SH-SY5Y (cell line): ENCODE data around the gene ADARB2.

Experiments used
- GATA2 ChIP-seq: IDR thresholded peaks from 2 replicates; pipeline ENCODE4 v1.6.1; 2011; ENCODE audit warnings: mild to moderate bottlenecking, low read depth, low read length
- GATA3 ChIP-seq: IDR thresholded peaks from 2 replicates; pipeline ENCODE4 v1.6.1; 2011; ENCODE audit warnings: low read depth, mild to moderate bottlenecking, low read length, moderate library complexity

The ADARB2 gene

DNA sequence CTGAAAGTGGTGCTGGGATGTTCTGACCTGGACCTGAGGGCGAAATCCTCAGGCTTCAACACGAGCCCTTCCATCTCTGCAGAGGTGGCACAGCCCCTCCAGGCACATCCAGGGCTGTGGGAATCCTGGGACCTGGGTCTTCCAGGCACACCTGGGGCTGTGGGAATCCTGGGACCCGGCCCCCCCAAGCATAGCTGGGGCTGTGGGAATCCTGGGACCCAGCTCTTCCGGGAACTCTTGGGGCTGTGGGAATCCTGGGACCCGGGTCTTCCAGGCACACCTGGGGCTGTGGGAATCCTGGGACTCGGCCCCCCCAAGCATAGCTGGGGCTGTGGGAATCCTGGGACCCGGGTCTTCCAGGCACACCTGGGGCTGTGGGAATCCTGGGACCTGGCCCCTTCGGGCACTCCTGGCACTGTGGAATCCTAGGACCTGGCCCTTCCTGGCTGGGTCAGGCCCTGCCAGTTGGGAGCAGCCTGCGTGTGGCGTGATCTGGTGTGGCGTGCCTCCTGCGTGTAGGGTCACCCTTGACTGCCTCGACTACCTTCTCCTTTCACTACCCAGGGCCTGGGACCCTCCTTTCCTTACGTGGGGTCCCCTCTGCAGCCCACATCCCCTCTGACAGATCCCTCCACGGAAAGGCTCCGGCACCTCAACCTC, 557.1 kb downstream of the ADARB2 start:
- no peak for TF ChIP-seq GATA2
- no peak for TF ChIP-seq GATA3

DNA sequence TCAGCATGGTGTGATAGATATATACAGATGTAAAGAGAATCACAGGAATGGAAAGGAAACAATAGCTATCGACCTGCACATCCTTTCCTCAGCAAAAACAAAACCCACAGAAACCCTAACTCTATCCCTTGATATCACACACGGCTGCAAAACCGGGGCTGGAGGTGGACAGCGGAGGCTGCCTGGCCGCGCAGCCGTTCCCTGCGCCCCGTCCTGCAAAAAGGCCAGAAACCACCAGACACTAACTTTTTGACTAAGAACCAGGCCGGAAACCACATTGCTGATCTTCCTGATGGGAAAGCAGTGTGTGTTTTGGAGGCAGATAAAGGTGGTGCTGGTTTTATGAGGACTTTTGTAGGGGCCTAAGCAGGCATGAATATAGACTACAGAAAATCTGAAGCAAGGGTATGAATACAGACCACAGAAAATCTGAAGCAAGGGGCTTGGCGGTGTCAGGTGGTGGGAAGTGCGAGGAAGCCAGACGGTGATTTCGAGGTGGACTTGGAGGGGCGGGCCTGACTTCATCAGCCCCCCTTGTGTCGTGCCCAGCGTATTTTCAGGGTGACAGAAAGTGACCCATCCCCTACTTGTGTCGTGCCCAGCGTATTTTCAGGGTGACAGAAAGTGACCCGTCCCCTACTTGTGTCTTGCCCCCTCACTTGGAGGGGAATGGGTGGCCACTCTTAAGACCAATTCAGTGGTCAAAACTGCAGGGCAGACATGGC, 557.8 kb downstream of the ADARB2 start:
- TF ChIP-seq GATA2 (no peak), GATA3 (no peak)

DNA sequence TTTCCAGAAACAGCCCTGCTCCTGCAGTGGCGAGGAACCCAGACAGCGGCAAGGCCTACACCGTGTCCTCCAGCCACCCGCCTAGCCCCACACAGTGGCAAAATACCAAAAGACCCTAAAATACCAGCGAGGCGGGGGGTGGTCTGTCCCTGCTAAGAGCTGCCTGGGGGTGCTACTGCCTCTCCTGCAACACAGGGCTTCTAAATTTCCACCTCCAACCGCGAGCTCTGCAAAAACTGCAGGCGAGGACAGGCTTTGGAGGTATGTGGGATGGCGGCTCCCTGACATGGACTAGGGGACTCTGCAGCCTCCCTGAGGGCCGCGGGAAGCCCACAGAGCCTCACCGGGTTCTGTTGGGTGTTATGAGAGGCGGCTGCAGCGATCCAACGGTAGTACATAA, 558.8 kb downstream of the ADARB2 start:
- TF ChIP-seq GATA3 (no peak), GATA2 (no peak)

DNA sequence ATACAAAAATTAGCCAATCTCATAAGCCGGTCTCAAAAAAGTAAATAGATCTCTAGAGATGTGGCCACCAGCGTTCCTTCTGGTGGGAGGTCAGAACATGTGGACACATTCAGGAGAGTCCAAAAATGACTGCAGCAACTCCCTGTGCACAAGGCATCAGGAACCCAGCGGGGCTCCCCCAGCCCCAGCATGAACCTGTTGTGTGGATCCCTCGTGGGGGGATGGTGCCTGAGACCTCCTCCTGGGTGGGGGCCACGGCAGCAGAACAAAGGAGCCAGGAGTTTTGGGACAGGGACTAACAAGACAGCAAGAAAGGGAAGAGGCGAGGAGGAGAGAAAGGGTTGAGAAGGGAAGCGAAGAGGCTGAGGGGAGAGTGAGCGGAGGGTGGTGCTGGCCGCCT, 559.4 kb downstream of the ADARB2 start:
- TF ChIP-seq GATA2 (no peak), GATA3 (no peak)

DNA sequence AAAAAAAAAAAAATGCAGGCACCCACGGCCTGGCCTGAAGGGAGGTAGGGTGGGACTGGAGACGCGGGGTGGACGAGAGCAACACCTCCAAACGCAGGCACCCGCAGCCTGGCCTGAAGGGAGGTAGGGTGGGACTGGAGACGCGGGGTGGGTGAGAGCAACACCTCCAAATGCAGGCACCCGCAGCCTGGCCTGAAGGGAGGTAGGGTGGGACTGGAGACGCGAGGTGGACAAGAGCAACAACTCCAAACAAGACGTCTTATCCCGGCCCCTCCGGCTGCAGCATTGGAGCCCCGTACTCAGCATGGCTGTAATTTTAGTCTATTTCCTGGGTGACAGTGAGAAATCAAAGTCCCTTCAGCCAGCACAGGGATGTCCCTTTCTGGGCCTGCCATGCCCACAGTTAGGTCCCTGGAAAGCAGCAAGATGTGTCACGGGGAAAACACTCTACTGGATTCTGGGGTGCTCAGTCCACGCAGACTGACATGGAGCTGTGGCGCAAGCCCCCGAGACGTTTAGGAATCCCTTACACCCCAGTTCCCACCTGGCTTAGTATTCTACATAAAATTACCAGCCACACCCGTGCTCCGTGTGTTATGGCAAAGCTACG, 561.3 kb downstream of the ADARB2 start:
- no peak for TF ChIP-seq GATA3
- TF ChIP-seq GATA2: no peak

DNA sequence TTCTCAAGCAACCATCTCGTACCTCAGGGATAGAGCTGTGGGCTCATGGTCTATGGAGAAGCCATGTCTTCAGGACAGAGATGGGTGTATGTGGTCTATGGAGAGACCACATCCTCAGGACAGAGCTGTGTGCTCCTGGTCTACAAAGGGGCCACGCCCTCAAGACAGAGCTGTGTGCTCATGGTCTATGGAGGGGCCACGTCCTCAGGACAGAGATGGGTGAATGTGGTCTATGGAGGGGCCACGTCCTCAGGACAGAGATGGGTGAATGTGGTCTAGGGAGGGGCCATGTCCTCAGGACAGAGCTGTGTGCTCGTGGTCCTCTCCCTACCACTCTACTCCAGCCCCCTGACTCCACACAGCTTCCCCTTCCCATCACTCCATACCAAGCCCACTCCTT, 563.3 kb downstream of the ADARB2 start:
- TF ChIP-seq GATA2 (no peak), GATA3 (no peak)

DNA sequence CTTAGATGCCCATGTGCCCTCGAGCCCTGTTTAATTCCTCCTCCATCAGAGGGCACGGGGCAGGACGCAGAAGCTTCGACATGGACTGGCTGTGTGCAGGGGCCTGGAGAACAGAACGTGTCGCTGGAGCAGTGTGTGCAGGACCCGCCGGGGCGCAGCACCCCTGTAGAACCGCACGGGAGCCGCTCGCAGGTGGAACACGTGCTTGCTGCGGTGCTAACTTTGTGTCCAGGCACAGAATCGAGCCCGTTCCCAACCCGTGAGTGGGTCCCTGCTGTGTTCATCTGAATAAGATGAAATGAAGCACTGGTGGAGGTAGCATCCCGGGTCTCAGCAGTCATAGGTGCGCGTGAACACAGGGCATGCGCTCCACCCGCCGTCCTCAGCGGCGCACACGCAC, 564.2 kb downstream of the ADARB2 start:
- TF ChIP-seq GATA3: no peak
- no peak for TF ChIP-seq GATA2

DNA sequence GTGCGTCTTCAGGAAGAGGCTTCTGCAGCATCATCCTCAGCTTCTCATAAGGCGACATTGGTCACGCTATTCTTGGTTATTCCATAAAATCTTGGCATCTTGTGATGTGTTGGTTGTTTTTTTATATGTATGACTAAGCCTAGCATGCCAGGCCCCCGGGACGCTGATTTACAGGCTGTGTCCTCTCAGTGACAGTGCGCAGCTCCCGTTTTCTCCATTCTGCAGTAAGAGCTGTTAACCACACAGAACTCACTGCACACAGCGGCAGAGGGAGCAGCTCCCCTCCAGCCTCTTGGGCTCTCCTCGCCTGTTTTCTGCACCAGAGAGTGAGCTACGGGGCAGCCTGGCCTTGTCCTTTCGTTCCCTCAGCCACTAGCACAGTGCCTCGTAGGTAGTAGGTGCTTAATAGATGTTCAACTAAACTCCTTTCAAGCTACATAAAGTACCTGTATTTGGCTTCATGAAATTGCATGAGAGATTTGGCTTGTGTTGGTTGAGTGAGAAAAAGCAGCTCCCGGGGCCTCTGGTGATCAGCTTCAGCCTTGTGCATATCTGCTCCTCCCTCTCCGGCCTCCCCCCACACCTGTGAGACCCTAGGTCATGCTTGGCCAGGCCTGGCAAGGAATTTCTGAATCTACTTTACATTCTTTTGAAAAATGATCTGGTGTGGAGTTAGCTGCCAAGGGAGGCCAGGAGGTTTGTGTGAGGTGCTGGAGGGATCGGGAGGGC, 564.9 kb downstream of the ADARB2 start:
- no peak for TF ChIP-seq GATA3
- no peak for TF ChIP-seq GATA2

DNA sequence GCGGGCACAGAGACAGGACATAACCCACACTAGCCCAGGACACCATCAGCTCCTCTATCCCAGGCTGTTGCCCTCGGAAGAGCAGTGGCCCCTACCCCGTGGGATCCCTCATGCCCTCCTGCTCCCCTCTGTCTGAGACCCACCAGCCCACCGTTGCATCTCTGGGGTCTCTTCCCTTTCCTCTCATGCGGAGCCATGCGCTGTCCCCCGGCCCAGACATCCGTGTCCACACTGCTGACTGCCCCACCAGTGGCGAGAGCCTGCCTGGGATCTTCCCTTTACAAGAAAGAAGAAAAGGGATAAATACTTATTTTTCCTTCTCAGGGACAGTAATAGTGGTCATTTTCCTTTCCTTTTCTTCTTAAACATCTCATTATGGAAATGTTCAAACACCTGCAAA, 565.7 kb downstream of the ADARB2 start:
- no peak for TF ChIP-seq GATA2
- no peak for TF ChIP-seq GATA3

DNA sequence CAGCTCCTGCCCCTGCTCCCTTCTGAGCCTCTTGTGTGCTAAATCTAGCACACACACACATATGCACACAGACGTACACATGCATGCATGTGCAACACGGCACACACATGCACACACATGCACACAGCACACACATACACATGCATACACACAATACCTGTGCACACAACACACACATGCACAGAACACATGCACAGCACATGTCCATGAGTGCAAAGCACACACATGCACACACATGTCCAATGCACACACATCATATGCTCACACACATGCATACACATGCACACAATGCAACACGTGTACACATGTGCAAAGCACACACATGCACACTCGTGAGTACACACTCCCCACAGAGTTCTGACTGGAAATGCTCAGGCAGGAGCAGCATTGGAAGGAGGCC, 566.1 kb downstream of the ADARB2 start:
- TF ChIP-seq GATA2: no peak
- TF ChIP-seq GATA3: no peak

DNA sequence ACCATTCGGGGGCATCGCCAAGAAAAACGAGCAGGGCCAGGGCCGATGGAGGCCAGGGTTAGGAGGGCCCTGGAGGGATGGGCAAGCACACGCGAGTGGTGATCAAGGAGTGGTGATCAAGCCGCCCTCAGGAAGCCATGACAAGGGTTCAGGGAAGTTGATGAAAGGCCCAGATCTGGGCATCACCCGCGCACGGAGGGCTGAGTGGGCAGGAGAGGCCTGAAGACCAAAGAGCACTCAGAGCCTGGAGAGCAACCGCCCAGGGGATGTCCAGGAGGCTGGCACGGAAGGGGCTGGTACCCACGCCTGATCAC, 566.5 kb downstream of the ADARB2 start:
- TF ChIP-seq GATA2 (no peak), GATA3 (no peak)

DNA sequence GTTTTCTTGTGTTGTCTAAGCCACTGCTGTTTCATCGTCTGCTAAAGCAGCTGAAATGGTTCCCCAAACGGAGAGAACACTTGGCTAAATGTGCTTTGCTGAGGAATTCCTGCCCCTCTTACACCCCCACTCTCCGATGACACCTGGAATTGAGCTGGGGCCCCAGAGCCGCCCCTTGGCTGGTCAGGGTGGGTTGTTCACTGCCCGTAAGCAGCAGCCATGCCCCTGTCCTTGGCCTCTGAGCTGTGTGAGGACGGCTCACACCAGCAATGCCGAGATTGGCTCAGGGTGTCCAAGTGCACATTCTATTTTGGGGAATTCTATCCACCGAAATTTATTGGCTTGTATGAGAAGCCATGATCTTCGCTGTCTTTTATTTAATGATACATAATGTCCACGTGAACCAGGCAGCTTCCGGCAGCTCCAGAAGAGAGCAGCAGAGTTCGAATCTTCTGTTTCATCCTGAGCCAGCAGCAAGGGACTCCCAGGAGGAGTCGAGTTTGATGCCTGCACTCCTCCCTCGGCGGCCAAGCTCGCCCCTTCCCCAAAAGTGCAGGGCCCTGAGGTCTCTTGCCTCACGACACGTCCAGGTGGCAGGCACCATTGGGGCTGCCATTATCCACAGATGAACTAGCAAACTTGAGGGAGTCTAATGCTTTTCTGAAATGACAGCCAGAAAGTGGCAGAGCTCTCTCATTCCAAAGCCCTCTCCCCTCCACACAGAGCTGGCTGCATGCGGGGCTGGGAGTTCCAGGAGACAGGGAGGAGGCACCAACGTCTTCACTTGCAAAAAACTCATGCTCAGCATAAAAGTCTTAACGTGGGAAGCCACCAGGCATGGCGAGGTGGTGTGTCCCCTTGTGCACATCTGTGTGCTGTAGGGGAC, 567.1 kb downstream of the ADARB2 start:
- TF ChIP-seq GATA3 (no peak), GATA2 (no peak)

DNA sequence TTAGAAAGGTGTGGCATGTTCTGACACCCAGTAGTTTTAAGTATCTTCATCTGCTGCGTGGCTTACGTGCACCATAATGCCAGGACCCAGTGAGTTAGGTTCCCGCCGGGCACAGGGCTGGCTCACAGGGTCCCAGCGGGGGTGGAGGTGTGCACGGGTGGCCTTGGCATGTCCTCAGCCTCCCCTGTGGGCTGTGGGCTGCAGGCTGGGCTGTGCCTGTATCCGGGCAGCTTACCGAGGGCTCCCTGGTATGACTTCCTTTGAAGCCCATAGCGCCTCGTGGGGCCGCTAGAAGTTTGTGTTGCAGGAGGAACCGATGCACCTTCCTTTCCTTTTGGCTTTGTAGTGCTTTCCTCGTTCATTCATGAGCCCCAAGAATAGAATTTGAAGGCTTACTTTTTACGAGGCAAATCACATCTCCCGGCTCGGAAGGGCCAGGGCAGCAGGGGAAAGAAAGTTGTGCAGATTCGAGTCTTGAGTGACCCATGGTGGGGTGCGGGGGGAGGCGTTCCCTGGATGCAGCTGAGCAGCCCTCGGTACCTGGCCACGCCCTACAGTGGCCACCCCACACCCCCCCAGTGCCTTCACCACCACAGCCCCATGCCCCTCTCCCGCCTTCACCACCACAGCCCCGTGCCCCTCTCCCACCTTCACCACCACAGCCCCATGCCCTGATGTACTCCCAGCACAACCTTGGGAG, 568.0 kb downstream of the ADARB2 start:
- TF ChIP-seq GATA3 (no peak), GATA2 (no peak)
